Neural progenitor cell (in vitro differentiated cells): Measurements from ENCODE around the gene SDS.

Experiments used
- EZH2phosphoT487 ChIP-seq: fragments of 200-600 bp; sonication (generic); IDR thresholded peaks from 2 replicates; pipeline ENCODE4 v1.6.1; 2017; ENCODE audit warnings: antibody characterized with exemption
- TF ChIP-seq, protein P1 (sequence below): fragments of 200-600 bp; sonication (generic); IDR thresholded peaks from 2 replicates; pipeline ENCODE4 v1.5.1; 2017; ENCODE audit warnings: antibody characterized with exemption, mild to moderate bottlenecking

DNA sequence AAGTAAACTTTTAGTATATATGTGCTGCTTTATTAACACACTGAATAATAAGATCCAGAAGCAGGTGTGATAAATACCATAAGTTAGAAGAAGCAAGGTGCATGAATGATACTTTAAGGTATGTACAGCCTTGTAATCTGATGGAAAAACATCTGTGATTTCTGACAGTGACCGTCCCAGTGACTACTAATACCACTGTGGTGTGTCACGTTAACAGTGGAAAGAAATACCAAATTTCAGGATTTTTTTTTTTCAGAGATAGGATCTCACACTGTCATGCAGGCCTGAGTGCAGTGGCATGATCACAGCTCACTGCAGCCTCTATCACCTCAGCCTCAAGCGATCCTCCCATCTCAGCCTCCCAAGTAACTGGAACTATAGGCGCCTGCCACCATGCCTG lies 21.5 kb downstream of the SDS start:
- TF ChIP-seq, protein P1, sequence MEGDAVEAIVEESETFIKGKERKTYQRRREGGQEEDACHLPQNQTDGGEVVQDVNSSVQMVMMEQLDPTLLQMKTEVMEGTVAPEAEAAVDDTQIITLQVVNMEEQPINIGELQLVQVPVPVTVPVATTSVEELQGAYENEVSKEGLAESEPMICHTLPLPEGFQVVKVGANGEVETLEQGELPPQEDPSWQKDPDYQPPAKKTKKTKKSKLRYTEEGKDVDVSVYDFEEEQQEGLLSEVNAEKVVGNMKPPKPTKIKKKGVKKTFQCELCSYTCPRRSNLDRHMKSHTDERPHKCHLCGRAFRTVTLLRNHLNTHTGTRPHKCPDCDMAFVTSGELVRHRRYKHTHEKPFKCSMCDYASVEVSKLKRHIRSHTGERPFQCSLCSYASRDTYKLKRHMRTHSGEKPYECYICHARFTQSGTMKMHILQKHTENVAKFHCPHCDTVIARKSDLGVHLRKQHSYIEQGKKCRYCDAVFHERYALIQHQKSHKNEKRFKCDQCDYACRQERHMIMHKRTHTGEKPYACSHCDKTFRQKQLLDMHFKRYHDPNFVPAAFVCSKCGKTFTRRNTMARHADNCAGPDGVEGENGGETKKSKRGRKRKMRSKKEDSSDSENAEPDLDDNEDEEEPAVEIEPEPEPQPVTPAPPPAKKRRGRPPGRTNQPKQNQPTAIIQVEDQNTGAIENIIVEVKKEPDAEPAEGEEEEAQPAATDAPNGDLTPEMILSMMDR, result no peak
- no peak for TF ChIP-seq EZH2phosphoT487
